Gastrocnemius medialis (tissue), 4 donors: ENCODE measurements around the gene METTL9.

ENCODE experiments used
- POLR2A ChIP-seq, 2 donors: fragments of 450-650 bp; IDR thresholded peaks; one replicate each; pipeline ENCODE4 v1.6.1; 2017; ENCODE audit warnings: antibody characterized with exemption in 2 of 2, mild to moderate bottlenecking in 2 of 2, moderate library complexity in 2 of 2
- TF ChIP-seq, protein P1 (sequence below), 5 experiments: fragments of 450-650 bp in 3 of 5; fragments of 200-600 bp in 2 of 5; sonication (generic) in 2 of 5; IDR thresholded peaks in 4 of 5; conservative IDR thresholded peaks in 1 of 5; 1 replicate in 4 of 5; 2 replicates in 1 of 5; pipeline ENCODE4 v1.5.1; 2016 to 2019; ENCODE audit warnings: antibody characterized with exemption in 5 of 5, mild to moderate bottlenecking in 3 of 5, moderate library complexity in 3 of 5

DNA sequence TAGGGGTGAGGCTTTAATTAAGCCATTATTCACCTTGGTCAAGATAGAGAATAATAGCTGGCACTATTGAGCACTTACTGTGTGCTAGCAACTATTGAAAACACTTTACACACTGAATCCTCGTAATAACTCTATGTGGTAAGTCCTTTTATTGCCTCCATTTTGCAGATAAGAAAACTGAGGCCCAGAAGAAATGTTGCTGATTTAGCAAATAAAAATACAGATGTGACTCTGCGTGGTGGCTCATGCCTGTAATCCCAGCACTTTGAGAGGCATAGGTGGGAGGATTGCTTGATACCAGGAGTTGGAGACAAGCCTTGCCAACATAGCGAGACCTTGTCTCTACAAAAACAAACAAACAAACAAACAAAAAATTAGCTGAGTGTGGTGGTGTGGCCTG lies 83.8 kb downstream of the METTL9 start:
- TF ChIP-seq, protein P1, sequence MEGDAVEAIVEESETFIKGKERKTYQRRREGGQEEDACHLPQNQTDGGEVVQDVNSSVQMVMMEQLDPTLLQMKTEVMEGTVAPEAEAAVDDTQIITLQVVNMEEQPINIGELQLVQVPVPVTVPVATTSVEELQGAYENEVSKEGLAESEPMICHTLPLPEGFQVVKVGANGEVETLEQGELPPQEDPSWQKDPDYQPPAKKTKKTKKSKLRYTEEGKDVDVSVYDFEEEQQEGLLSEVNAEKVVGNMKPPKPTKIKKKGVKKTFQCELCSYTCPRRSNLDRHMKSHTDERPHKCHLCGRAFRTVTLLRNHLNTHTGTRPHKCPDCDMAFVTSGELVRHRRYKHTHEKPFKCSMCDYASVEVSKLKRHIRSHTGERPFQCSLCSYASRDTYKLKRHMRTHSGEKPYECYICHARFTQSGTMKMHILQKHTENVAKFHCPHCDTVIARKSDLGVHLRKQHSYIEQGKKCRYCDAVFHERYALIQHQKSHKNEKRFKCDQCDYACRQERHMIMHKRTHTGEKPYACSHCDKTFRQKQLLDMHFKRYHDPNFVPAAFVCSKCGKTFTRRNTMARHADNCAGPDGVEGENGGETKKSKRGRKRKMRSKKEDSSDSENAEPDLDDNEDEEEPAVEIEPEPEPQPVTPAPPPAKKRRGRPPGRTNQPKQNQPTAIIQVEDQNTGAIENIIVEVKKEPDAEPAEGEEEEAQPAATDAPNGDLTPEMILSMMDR (IDR thresholded peaks at IDR 0.05 in 4 of 5, conservative IDR thresholded peaks at IDR 0.05 in 1 of 5): no peak
- TF ChIP-seq POLR2A (IDR thresholded peaks at IDR 0.05): no peak
